CD4-positive, alpha-beta T cell treated with Interferon gamma for 1 hour (primary cell): ENCODE results near the gene AKAP1.

Source experiments
- DNase-seq: peaks from one replicate; pipeline ENCODE4 v3.0.0-alpha.2; 2020

Gene AKAP1

GRCh38 chr17:57084802-57085447 is at the start of gene AKAP1:
AKAP1 (plus strand) TSS chr17:57085246; CDS start chr17:57105465, 20,219 bp downstream.
- DNase-seq, result peak; percentile 96

GRCh38 chr17:57035971-57036481 is 49.0 kb upstream of the AKAP1 start:
- no peak for DNase-seq

GRCh38 chr17:57037411-57037810 is 47.6 kb upstream of the AKAP1 start:
- no peak for DNase-seq

GRCh38 chr17:57038486-57038885 is 46.6 kb upstream of the AKAP1 start:
- DNase-seq, result no peak

GRCh38 chr17:57040571-57040970 is 44.5 kb upstream of the AKAP1 start:
- no peak for DNase-seq

- DNase-seq, result no peak
Measured at GRCh38 chr17:57043276-57043675, 41.8 kb upstream of the AKAP1 start.

GRCh38 chr17:57044976-57045867 is 39.8 kb upstream of the AKAP1 start:
- no peak for DNase-seq

- peak; percentile 37 for DNase-seq
Measured at GRCh38 chr17:57045868-57046704, 39.0 kb upstream of the AKAP1 start.

GRCh38 chr17:57046749-57047148 is 38.3 kb upstream of the AKAP1 start:
- peak; percentile 26 for DNase-seq

GRCh38 chr17:57048096-57048495 is 37.0 kb upstream of the AKAP1 start:
- DNase-seq, result no peak

GRCh38 chr17:57050306-57050705 is 34.7 kb upstream of the AKAP1 start:
- DNase-seq, result no peak

- DNase-seq, result no peak
Measured at GRCh38 chr17:57051886-57052361, 33.1 kb upstream of the AKAP1 start.

GRCh38 chr17:57062865-57063264 is 22.2 kb upstream of the AKAP1 start:
- no peak for DNase-seq

GRCh38 chr17:57067162-57067561 is 17.9 kb upstream of the AKAP1 start:
- DNase-seq, result no peak

GRCh38 chr17:57067781-57068180 is 17.3 kb upstream of the AKAP1 start:
- no peak for DNase-seq

- DNase-seq, result no peak
Measured at GRCh38 chr17:57068222-57068658, 16.8 kb upstream of the AKAP1 start.

- DNase-seq, result no peak
Measured at GRCh38 chr17:57068707-57069106, 16.3 kb upstream of the AKAP1 start.

GRCh38 chr17:57071991-57072944 is 12.8 kb upstream of the AKAP1 start:
- DNase-seq, result no peak

- no peak for DNase-seq
Measured at GRCh38 chr17:57073626-57074025, 11.4 kb upstream of the AKAP1 start.

- DNase-seq, result no peak
Measured at GRCh38 chr17:57075193-57075592, 9.9 kb upstream of the AKAP1 start.

- DNase-seq, result no peak
Measured at GRCh38 chr17:57075785-57076184, 9.3 kb upstream of the AKAP1 start.

- no peak for DNase-seq
Measured at GRCh38 chr17:57077000-57077399, 8.0 kb upstream of the AKAP1 start.
